ENCODE results near the gene PIGL. TPM values are rescaled to one million over a fixed set of nuclear protein-coding genes. Genes with fewer than 3 reads are reported as not detected.

Gene PIGL
- total and polyA plus RNA-seq, 7 donors: 3.0 to 42.4 (median 24.2) TPM

DNA sequence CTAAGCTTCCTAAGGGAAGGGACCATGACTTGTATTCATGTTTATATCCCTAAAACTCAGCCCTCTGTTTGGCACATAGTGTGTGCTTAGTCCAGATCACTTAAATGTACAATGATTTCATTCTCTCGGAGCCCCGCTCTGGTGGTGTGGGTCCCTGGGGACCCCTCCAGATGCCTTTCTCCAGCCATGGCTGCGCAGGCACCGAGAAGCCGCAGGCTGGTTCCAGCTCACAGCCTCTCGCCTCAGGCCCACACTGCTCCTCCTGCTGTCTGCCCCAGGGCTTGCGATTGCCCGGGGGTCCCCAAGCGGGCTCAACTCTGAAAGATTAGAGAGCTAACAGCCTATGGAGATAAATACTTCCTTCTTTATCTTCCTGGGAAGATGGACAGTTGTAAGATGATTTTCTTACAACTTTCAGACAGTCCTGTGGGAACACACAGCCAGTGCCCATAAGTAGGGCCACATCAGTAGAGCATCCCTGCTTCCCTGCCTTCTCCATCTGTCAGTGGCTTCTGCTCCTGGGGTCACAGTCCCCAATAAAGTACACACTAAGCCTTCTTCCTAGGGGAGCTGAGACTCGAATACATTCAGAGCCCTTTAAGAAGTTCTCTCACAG, 70.0 kb downstream of the PIGL start:
- intact Hi-C loops (cut with DNase I): loop anchor here (5.0 kb wide), 1 partner anchor 65 kb away; the partner anchor contains the start of gene CENPV
- 65 to 74% methylated on average over 10 of the region's 10 CpGs for WGBS, 2 donors

DNA sequence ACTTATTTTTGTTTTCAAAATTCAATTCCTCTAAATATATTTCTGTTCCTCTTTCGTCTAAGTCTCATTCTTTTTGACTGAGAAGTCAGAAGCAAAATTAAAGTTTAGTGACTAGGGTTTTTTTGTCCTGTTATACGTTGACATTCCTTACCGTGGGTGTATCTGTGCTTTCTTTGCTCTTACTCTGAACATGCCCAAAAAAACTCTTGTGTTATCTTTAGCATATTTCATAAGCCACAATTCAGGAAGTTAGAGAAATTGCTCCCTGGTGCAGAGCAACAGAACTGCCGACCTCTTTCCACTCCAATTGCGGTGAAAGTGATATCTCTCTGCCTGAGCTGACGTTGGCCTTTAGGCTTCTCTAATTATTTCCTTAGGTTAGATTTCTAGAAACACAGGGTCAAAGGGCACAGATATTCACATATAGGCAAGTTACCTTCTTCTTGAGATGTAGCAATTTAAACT, 70.6 kb downstream of the PIGL start:
- intact Hi-C loops (cut with DNase I): loop anchor here (5.0 kb wide), 1 partner anchor 65 kb away; the partner anchor contains the start of gene CENPV
- DNase-seq: no peak
- TF ChIP-seq EP300 (IDR thresholded peaks at IDR 0.05) (no peak), POLR2AphosphoS5 (IDR thresholded peaks at IDR 0.05) (peak in 1 of 4 donors; percentile 12), POLR2A (IDR thresholded peaks at IDR 0.05) (no peak)
- TF ChIP-seq, protein P1, sequence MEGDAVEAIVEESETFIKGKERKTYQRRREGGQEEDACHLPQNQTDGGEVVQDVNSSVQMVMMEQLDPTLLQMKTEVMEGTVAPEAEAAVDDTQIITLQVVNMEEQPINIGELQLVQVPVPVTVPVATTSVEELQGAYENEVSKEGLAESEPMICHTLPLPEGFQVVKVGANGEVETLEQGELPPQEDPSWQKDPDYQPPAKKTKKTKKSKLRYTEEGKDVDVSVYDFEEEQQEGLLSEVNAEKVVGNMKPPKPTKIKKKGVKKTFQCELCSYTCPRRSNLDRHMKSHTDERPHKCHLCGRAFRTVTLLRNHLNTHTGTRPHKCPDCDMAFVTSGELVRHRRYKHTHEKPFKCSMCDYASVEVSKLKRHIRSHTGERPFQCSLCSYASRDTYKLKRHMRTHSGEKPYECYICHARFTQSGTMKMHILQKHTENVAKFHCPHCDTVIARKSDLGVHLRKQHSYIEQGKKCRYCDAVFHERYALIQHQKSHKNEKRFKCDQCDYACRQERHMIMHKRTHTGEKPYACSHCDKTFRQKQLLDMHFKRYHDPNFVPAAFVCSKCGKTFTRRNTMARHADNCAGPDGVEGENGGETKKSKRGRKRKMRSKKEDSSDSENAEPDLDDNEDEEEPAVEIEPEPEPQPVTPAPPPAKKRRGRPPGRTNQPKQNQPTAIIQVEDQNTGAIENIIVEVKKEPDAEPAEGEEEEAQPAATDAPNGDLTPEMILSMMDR (IDR thresholded peaks at IDR 0.05): no peak
- Histone ChIP-seq H3K27ac (peak overlapping the region; percentile 78 to 88 (median 88)), H3K36me3 (no peaks in the 10 kb centered on the region), H3K9me3 (no peaks in the 10 kb centered on the region), H3K4me3 (no peak overlapping the region), H3K4me1 (peaks cover 0 to 33% (median 30%) of the 10 kb centered on the region in 4 donors), H3K27me3 (no peaks in the 10 kb centered on the region)
- 5 to 9% methylated on average over 6 of the region's 6 CpGs for WGBS, 2 donors

More for the DNA sequence above, 70.0 kb downstream of the PIGL start:
- Histone ChIP-seq H3K4me3 (no peak overlapping the region), H3K27me3 (no peaks in the 10 kb centered on the region), H3K4me1 (peaks cover 0 to 33% (median 30%) of the 10 kb centered on the region in 4 donors), H3K36me3 (no peaks in the 10 kb centered on the region), H3K9me3 (no peaks in the 10 kb centered on the region), H3K27ac (peak overlapping the region; percentile 78 to 88 (median 88))
- DNase-seq: peak; percentile 65
- TF ChIP-seq POLR2A (IDR thresholded peaks at IDR 0.05): no peak
- no peak for TF ChIP-seq EP300 (IDR thresholded peaks at IDR 0.05)
- no peak for TF ChIP-seq POLR2AphosphoS5 (IDR thresholded peaks at IDR 0.05)
- TF ChIP-seq, protein P1 (IDR thresholded peaks at IDR 0.05): no peak

DNA sequence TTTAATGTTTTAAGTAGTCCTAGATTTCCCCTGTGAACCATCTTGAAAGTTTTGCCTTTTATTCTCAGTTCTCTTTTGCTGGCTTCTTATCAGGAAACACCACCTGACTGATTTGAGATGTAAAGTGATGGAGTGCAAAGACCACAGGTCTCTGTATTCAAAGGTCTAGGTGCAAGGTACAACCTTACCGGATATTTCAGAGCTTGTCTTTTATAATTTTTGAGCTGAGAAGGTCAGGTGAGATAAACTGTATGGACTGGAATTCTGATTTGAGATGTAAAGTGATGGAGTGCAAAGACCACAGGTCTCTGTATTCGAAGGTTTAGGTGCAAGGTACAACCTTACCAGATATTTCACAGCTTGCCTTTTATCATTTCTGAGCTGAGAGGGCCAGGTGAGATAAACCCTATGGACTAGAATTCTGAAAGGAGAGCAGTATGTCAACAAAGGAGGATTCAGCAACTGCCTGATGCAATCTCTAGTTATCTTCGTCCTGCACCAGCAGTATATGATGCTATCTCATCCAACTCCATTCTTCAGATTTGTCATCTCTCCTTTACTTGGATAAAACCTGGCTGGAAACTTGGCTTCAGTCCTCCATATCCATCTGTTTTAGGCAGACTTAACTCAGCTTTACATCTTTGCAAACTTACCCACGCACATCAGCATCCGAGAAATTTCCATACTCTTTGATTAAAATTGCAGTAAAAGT, 72.0 kb downstream of the PIGL start:
- WGBS, 2 donors: 53 to 70% methylated on average over 5 of the region's 5 CpGs
- intact Hi-C loops (cut with DNase I): loop anchor here (5.0 kb wide), 1 partner anchor 63 kb away; the partner anchor contains the start of gene CENPV
- H3K27ac ChIP-seq: peak overlapping the region in 1 of 4 donors; percentile 88
- H3K27me3 ChIP-seq: no peaks in the 10 kb centered on the region
- no peaks in the 10 kb centered on the region for H3K9me3 ChIP-seq
- H3K36me3 ChIP-seq: no peaks in the 10 kb centered on the region
- peaks cover 0 to 33% (median 30%) of the 10 kb centered on the region in 4 donors for H3K4me1 ChIP-seq
- no peak overlapping the region for H3K4me3 ChIP-seq
- DNase-seq: no peak
- TF ChIP-seq EP300 (IDR thresholded peaks at IDR 0.05) (no peak), POLR2A (IDR thresholded peaks at IDR 0.05) (no peak), POLR2AphosphoS5 (IDR thresholded peaks at IDR 0.05) (no peak)
- TF ChIP-seq, protein P1 (IDR thresholded peaks at IDR 0.05): no peak

DNA sequence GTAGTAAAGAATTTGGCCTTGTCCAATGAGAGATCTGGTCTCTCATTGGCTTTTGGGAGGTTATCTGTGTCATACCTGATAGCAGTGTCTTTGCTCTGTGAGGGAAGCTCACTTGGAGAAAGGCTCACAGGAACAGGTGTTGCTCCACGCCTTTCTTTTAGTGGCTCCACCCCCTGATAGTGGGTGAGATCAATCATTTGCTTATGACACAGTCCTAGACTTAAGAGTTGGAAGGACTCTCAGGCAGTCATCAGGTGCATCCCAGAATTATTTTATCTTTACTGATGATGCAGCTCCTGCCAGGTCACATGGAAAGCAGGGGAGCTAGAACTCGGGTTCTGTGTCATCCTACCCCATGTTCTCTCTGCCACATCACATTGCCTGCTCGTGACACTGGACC, 76.9 kb downstream of the PIGL start:
- 22 to 70% methylated on average over 3 of the region's 3 CpGs for WGBS, 2 donors
- intact Hi-C loops (cut with DNase I): no loop called here

More for the DNA sequence above, 76.9 kb downstream of the PIGL start:
- H3K27me3 ChIP-seq: no peaks in the 10 kb centered on the region
- no peak overlapping the region for H3K27ac ChIP-seq
- TF ChIP-seq POLR2A (IDR thresholded peaks at IDR 0.05): peak in 1 of 2 donors; percentile 12
- TF ChIP-seq, protein P1 (IDR thresholded peaks at IDR 0.05): no peak
- H3K4me3 ChIP-seq: no peak overlapping the region
- no peaks in the 10 kb centered on the region for H3K36me3 ChIP-seq
- H3K4me1 ChIP-seq: no peaks in the 10 kb centered on the region
- DNase-seq: peak; percentile 36
- H3K9me3 ChIP-seq: no peaks in the 10 kb centered on the region

Measured in sigmoid colon (tissue), 7 donors.